ENCODE measurements around the gene ZNF268. TPM values are rescaled to one million over a fixed set of nuclear protein-coding genes. Genes with fewer than 3 reads are reported as not detected.

The ZNF268 gene
- total and polyA plus RNA-seq, 2 of the 13 experiments (the other 11 are each of a cell fraction or from before 2014, with no cell fraction given), result 7.6 to 31.3 TPM

GRCh38 chr12:133181238-133181959, at the start of gene ZNF268 (continued):
- peak; percentile 73; the same call in 1 of the 2 replicates for TF ChIP-seq REPIN1 (CRISPR knock-in tag; IDR thresholded peaks at IDR 0.05; ENCODE audit: borderline replicate concordance, low read depth)
- no peak for TF ChIP-seq EEA1 (CRISPR knock-in tag; IDR thresholded peaks at IDR 0.05; ENCODE audit: borderline replicate concordance)
- TF ChIP-seq ZNF331 (CRISPR knock-in tag; IDR thresholded peaks at IDR 0.05), result peak; percentile 43; the same call in 1 of the 2 replicates
- TF ChIP-seq NR2F1 (CRISPR knock-in tag; IDR thresholded peaks at IDR 0.05), result peak; percentile 8 to 43; a peak in 2 of 4 replicates
- TF ChIP-seq FOXO1 (CRISPR knock-in tag; IDR thresholded peaks at IDR 0.05), result no peak; the same call in 1 of the 2 replicates
- no peak for TF ChIP-seq FOXK2 (IDR thresholded peaks at IDR 0.05)
- TF ChIP-seq MIXL1 (CRISPR knock-in tag; IDR thresholded peaks at IDR 0.05), result 0 out of 2 replicates have a peak, but pooled peaks have one; percentile 25
- TF ChIP-seq KDM6A (CRISPR knock-in tag; IDR thresholded peaks at IDR 0.05; ENCODE audit: low read depth), result no peak
- peak; percentile 92 for TF ChIP-seq TFDP1 (CRISPR knock-in tag; IDR thresholded peaks at IDR 0.05; ENCODE audit: borderline replicate concordance)
- peak; percentile 35; the same call in 1 of the 2 replicates for TF ChIP-seq RELA (CRISPR knock-in tag; IDR thresholded peaks at IDR 0.05)
- TF ChIP-seq MIER3 (CRISPR knock-in tag; IDR thresholded peaks at IDR 0.05; ENCODE audit: borderline replicate concordance), result no peak; the same call in 1 of the 2 replicates
- TF ChIP-seq BATF2 (CRISPR knock-in tag; IDR thresholded peaks at IDR 0.05), result no peak
- TF ChIP-seq ZNF296 (CRISPR knock-in tag; conservative IDR thresholded peaks at IDR 0.05), result no peak
- no peak for TF ChIP-seq SNAPC2 (CRISPR knock-in tag; IDR thresholded peaks at IDR 0.05)
- peak; percentile 78 for TF ChIP-seq ZGPAT (CRISPR knock-in tag; IDR thresholded peaks at IDR 0.05)
- peak; percentile 24; the same call in 1 of the 2 replicates for TF ChIP-seq BRD4 (CRISPR knock-in tag; IDR thresholded peaks at IDR 0.05)
- TF ChIP-seq ZKSCAN5 (CRISPR knock-in tag; IDR thresholded peaks at IDR 0.05), result no peak
- no peak for TF ChIP-seq ZIK1 (CRISPR knock-in tag; IDR thresholded peaks at IDR 0.05; ENCODE audit: borderline replicate concordance, low read depth)
- TF ChIP-seq NR2C2 (CRISPR knock-in tag; IDR thresholded peaks at IDR 0.05; ENCODE audit: borderline replicate concordance), result peak; percentile 97
- TF ChIP-seq FOXJ3 (CRISPR knock-in tag; IDR thresholded peaks at IDR 0.05; ENCODE audit: borderline replicate concordance), result no peak
- TF ChIP-seq NCOR1 (IDR thresholded peaks at IDR 0.05; ENCODE audit: borderline replicate concordance, low read length), result no peak
- TF ChIP-seq ZNF775 (CRISPR knock-in tag; IDR thresholded peaks at IDR 0.05; ENCODE audit: borderline replicate concordance), result no peak
- TF ChIP-seq SRSF4 (IDR thresholded peaks at IDR 0.05; ENCODE audit: low read depth, low read length, poor library complexity, severe bottlenecking), result no peak
- peak; percentile 84 for TF ChIP-seq SPEN (CRISPR knock-in tag; IDR thresholded peaks at IDR 0.05; ENCODE audit: low read depth)
- no peak for TF ChIP-seq CENPT (CRISPR knock-in tag; IDR thresholded peaks at IDR 0.05; ENCODE audit: low read depth)
- TF ChIP-seq ZSCAN9 (CRISPR knock-in tag; IDR thresholded peaks at IDR 0.05; ENCODE audit: borderline replicate concordance), result 0 out of 2 replicates have a peak, but pooled peaks have one; percentile 19
- TF ChIP-seq ZC3H4 (CRISPR knock-in tag; IDR thresholded peaks at IDR 0.05; ENCODE audit: borderline replicate concordance), result no peak

Data from HepG2 (cell line).